ENCODE data around the gene NIPAL1.

Gene NIPAL1

GRCh38 chr4:48064349-48064748 lies 47.8 kb downstream of the NIPAL1 start:
- DNase-seq (ENCODE audit: low read depth in 2 of 2, low spot score in 1 of 2): no peak

GRCh38 chr4:48065587-48066052 lies 49.0 kb downstream of the NIPAL1 start:
- DNase-seq (ENCODE audit: low read depth in 2 of 2, low spot score in 1 of 2): no peak

DNA sequence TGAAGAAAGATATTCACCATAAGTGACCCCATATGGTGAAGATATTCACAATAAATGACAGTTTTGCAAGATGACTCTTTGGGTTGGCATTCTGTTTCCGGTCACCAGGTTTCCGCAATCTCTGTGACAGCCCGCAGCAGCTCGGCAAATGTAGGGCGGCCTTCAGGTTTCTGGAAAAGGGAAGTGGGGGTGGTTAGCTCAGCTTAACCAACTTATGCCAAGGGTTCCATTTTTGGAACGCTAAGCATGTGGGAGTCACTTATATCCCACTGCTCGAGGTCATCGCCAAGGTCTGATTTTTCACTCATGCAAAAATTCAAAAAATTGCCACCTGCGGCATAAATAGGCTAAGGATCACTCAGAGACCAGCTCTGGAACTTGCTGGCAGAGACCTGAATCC lies 51.0 kb downstream of the NIPAL1 start:
- DNase-seq (ENCODE audit: low read depth in 2 of 2, low spot score in 1 of 2): no peak

DNA sequence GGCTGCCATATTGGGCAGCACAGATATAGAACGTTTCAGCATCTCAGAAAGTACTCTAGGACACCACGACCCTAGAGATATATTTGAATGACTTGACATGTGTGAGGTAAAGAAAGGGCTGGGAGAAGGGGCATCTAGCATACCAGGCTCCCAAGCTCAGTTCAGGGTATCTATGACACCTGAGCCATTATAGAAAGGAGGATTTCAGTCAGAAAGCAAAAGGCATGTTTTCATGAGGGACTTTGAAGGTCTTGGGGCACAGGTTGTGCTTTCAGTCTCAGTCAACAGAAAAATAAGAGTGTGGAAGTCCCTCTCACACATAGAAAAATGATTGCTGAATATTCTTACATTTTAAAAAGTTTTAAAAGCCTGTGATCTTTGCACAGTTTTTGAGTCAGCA lies 51.6 kb downstream of the NIPAL1 start:
- no peak for DNase-seq (ENCODE audit: low read depth in 2 of 2, low spot score in 1 of 2)

DNA sequence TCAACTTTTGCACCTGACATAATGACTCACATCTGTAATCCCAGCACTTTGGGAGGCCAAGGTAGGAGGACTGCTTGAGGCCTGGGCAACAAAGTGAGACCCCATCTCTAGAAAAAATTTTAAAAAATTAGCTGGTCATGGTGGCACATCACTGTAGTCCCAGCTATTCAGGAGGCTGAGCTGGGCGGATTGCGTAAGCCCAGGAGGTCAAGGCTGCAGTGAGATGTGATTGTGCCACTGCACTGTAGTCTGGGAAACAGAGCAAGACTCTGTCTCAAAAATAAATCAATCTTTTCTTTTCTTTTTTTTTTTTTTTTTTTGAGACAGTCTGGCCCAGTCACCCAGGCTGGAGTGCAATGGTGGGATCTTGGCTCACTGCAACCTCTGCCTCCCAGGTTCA lies 52.5 kb downstream of the NIPAL1 start:
- no peak for DNase-seq (ENCODE audit: low read depth in 2 of 2, low spot score in 1 of 2)

- no peak for DNase-seq (ENCODE audit: low read depth in 2 of 2, low spot score in 1 of 2)
These were observed 54.6 kb downstream of the NIPAL1 start for GRCh38 chr4:48071191-48071590.

DNA sequence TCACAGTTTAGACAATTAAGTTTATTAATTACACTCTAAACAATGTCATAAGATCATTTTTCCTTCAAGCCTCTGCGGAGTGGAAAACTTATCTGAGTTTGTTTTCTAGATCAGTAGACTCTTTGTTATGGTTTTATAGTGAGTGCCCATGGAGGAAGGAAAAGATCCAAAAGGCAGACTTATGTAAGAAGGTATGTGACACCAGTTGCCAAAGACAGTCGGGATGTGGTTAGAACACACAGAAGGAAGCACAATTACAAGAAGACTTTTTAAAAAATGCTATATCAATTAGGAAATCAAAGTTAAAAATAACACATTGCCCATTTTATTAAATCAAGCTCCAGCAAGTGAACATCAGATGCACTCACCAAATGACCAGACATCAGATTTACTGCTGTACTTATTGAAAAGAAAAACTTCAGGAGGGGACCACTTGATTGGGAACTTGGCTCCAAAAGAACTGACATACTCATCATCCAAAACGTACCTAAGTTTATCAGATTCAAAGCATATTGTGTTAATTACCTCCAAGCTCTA lies 57.1 kb downstream of the NIPAL1 start:
- DNase-seq (ENCODE audit: low read depth in 2 of 2, low spot score in 1 of 2): no peak

GRCh38 chr4:48074657-48075056 lies 58.1 kb downstream of the NIPAL1 start:
- no peak for DNase-seq (ENCODE audit: low read depth in 2 of 2, low spot score in 1 of 2)

- DNase-seq (ENCODE audit: low read depth in 2 of 2, low spot score in 1 of 2): no peak
These were observed 61.9 kb downstream of the NIPAL1 start for GRCh38 chr4:48078425-48078824.

GRCh38 chr4:48078862-48079655 lies 62.5 kb downstream of the NIPAL1 start:
- no peak for DNase-seq (ENCODE audit: low read depth in 2 of 2, low spot score in 1 of 2)

DNA sequence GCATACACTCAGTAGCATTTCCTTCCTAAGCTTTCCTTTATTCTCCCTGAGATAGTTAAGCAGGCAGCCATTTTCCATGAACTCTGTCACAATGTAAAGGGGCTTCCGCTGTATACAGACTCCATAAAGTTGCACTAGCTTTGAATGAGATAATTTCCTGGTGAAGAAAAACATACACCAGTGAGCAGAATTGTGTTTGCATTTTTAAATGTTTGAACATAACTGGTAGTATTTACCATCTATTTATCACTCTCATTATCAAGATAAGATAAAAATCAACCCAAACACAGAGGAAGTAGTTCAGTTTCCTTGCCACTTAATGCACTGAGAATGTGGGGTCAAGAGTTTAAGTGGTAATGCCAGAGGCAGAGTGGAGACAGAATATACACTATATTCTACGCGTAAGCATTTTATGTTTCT lies 63.4 kb downstream of the NIPAL1 start:
- no peak for DNase-seq (ENCODE audit: low read depth in 2 of 2, low spot score in 1 of 2)

DNA sequence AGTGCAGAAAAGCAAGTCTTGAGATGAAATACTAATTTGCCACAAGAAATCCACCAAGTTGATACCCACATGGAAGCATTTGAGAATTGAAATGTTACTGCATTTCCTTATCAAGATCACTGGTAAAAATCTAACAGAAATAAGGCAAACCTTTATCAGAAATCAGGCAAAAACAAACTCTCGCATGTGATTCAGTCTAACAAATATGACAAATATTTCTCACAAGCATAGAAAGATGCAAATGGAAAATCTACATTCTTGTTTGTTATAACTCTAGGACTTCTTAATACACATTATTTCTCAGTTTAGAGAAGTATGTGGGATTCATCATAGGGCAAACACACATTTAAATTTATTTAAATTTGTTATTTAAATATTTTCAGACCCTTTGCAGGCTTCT lies 64.6 kb downstream of the NIPAL1 start:
- no peak for DNase-seq (ENCODE audit: low read depth in 2 of 2, low spot score in 1 of 2)

- no peak for DNase-seq (ENCODE audit: low read depth in 2 of 2, low spot score in 1 of 2)
These were observed 66.4 kb downstream of the NIPAL1 start for GRCh38 chr4:48082956-48083355.

GRCh38 chr4:48085821-48086589 lies 69.4 kb downstream of the NIPAL1 start:
- no peak for DNase-seq (ENCODE audit: low read depth in 2 of 2, low spot score in 1 of 2)
